ENCODE results near the gene GNPTAB. TPM values are rescaled to one million over a fixed set of nuclear protein-coding genes. Genes with fewer than 3 reads are reported as not detected.

Gene GNPTAB
- total RNA-seq, 4 donors from 2014 or later: 10.7 to 30.3 (median 16.2) TPM

GRCh38 chr12:101749657-101750056 lies 81.1 kb downstream of the GNPTAB start:
- TF ChIP-seq POLR2A (IDR thresholded peaks at IDR 0.05) (no peak), CTCF (IDR thresholded peaks at IDR 0.05 in 4 of 5, conservative IDR thresholded peaks at IDR 0.05 in 1 of 5) (no peak)
- intact Hi-C loops (cut with DNase I; ENCODE audit: low total_unique reads) (loop anchor here (10.0 kb wide), 1 partner anchor 75 kb away; no protein-coding TSS in a partner anchor), in situ Hi-C loops (cut with MboI; ENCODE audit: low sequenced_read_pairs in 4 of 4) (loop anchor here in 1 of 4 donors (25.0 kb wide), 1 partner anchor 337 kb away; the partner anchor contains the start of gene ARL1)
- Histone ChIP-seq H3K4me1 (no peaks in the 10 kb centered on the region), H3K27me3 (no peaks in the 10 kb centered on the region), H3K27ac (no peak overlapping the region), H3K36me3 (peaks cover 0 to 64% of the 10 kb centered on the region in 2 donors), H3K9me3 (no peaks in the 10 kb centered on the region), H3K4me3 (no peak overlapping the region)
- no peak for DNase-seq
- no peak for ATAC-seq

- Histone ChIP-seq H3K9me3 (no peaks in the 10 kb centered on the region), H3K4me1 (no peaks in the 10 kb centered on the region), H3K4me3 (no peak overlapping the region), H3K27ac (no peak overlapping the region), H3K27me3 (no peaks in the 10 kb centered on the region), H3K36me3 (peaks cover 0 to 65% of the 10 kb centered on the region in 2 donors)
- no peak for DNase-seq
- intact Hi-C loops (cut with DNase I; ENCODE audit: low total_unique reads): no loop called here
- in situ Hi-C loops (cut with MboI; ENCODE audit: low sequenced_read_pairs in 4 of 4): no loop called here
- TF ChIP-seq CTCF (IDR thresholded peaks at IDR 0.05 in 4 of 5, conservative IDR thresholded peaks at IDR 0.05 in 1 of 5) (no peak), POLR2A (IDR thresholded peaks at IDR 0.05) (no peak)
- ATAC-seq: no peak
These were observed 81.9 kb downstream of the GNPTAB start for GRCh38 chr12:101748907-101749306.

GRCh38 chr12:101747697-101748096 lies 83.1 kb downstream of the GNPTAB start:
- intact Hi-C loops (cut with DNase I; ENCODE audit: low total_unique reads): no loop called here
- peaks cover 0 to 60% of the 10 kb centered on the region in 2 donors for H3K36me3 ChIP-seq
- TF ChIP-seq CTCF (IDR thresholded peaks at IDR 0.05 in 4 of 5, conservative IDR thresholded peaks at IDR 0.05 in 1 of 5) (no peak), POLR2A (IDR thresholded peaks at IDR 0.05) (no peak)

GRCh38 chr12:101746661-101747060 lies 84.1 kb downstream of the GNPTAB start:
- Histone ChIP-seq H3K9me3 (no peaks in the 10 kb centered on the region), H3K27me3 (no peaks in the 10 kb centered on the region), H3K4me1 (no peaks in the 10 kb centered on the region), H3K27ac (no peak overlapping the region), H3K36me3 (peaks cover 0 to 53% of the 10 kb centered on the region in 2 donors), H3K4me3 (no peak overlapping the region)
- no peak for ATAC-seq
- no peak for DNase-seq
- intact Hi-C loops (cut with DNase I; ENCODE audit: low total_unique reads): no loop called here
- no peak for TF ChIP-seq POLR2A (IDR thresholded peaks at IDR 0.05)
- no peak for TF ChIP-seq CTCF (IDR thresholded peaks at IDR 0.05 in 4 of 5, conservative IDR thresholded peaks at IDR 0.05 in 1 of 5)
- in situ Hi-C loops (cut with MboI; ENCODE audit: low sequenced_read_pairs in 4 of 4): no loop called here

More at GRCh38 chr12:101747697-101748096, 83.1 kb downstream of the GNPTAB start:
- H3K27me3 ChIP-seq: no peaks in the 10 kb centered on the region
- H3K4me1 ChIP-seq: no peaks in the 10 kb centered on the region
- no peak for DNase-seq
- H3K9me3 ChIP-seq: no peaks in the 10 kb centered on the region
- no peak overlapping the region for H3K27ac ChIP-seq
- in situ Hi-C loops (cut with MboI; ENCODE audit: low sequenced_read_pairs in 4 of 4): no loop called here
- no peak overlapping the region for H3K4me3 ChIP-seq
- ATAC-seq: no peak

GRCh38 chr12:101746196-101746595 lies 84.6 kb downstream of the GNPTAB start:
- Histone ChIP-seq H3K27me3 (no peaks in the 10 kb centered on the region), H3K4me1 (no peaks in the 10 kb centered on the region), H3K36me3 (peaks cover 0 to 53% of the 10 kb centered on the region in 2 donors), H3K9me3 (no peaks in the 10 kb centered on the region), H3K27ac (no peak overlapping the region), H3K4me3 (no peak overlapping the region)
- TF ChIP-seq CTCF (IDR thresholded peaks at IDR 0.05 in 4 of 5, conservative IDR thresholded peaks at IDR 0.05 in 1 of 5) (no peak), POLR2A (IDR thresholded peaks at IDR 0.05) (no peak)
- DNase-seq (no peak), ATAC-seq (no peak)
- in situ Hi-C loops (cut with MboI; ENCODE audit: low sequenced_read_pairs in 4 of 4): no loop called here
- intact Hi-C loops (cut with DNase I; ENCODE audit: low total_unique reads): no loop called here

Measured in gastrocnemius medialis (tissue), 4 donors.